ENCODE results near the gene PGLYRP3. TPM values are rescaled to one million over a fixed set of nuclear protein-coding genes. Genes with fewer than 3 reads are reported as not detected.
"Not testable (repeated sequence)": the region's sequence is repeated elsewhere in the genome, so short reads cannot be mapped to it uniquely, and the experiment has no call there.

The PGLYRP3 gene
- total RNA-seq, 5 donors from 2014 or later (not counting 1 experiment from before 2014, with no cell fraction given) = not detected

- ChIA-PET POLR2A (no interaction called here), CTCF (interaction anchor here in 1 of 2 donors (0.6 kb wide), 1 partner anchor 146 kb away, joined by 3 read pairs; no protein-coding TSS in a partner anchor)
- Mint-ChIP-seq H3K27me3 (peaks cover 12 to 49% of the 10 kb centered on the region in 2 donors), H3K9me3 (no peaks in the 10 kb centered on the region), H3K36me3 (no peaks in the 10 kb centered on the region), H3K4me1 (peaks cover 27 to 38% (median 30%) of the 10 kb centered on the region in 3 donors), H3K4me3 (no peak within 1 kb of the TSS), H3K27ac (peak within 1 kb of the TSS in 1 of 2 donors; percentile 10)
- H3K36me3 ChIP-seq (ENCODE audit: control insufficient read depth in 2 of 2, extremely low read depth in 1 of 2, insufficient read depth in 1 of 2, low read length in 1 of 2) = no peaks in the 10 kb centered on the region
- H3K9me3 ChIP-seq = no peaks in the 10 kb centered on the region
- H3K27me3 ChIP-seq (replicated peaks in 1 of 2; ENCODE audit: control insufficient read depth in 2 of 2, extremely low read depth in 1 of 2, insufficient read depth in 2 of 2, low read length in 1 of 2) = peaks cover 0 to 51% of the 10 kb centered on the region in 2 experiments
- no peak within 1 kb of the TSS for H3K27ac ChIP-seq (ENCODE audit: low read length)
- peaks cover 21 to 26% of the 10 kb centered on the region in 2 experiments for H3K4me1 ChIP-seq (ENCODE audit: control insufficient read depth in 1 of 2, extremely low read depth in 1 of 2, insufficient read depth in 2 of 2, low read length in 2 of 2)
- H3K4me3 ChIP-seq (ENCODE audit: control insufficient read depth in 1 of 2, extremely low read depth in 1 of 2, low read length in 1 of 2) = no peak within 1 kb of the TSS
- ATAC-seq (replicated peaks in 1 of 4) (no peak), DNase-seq (no peak)
- WGBS (ENCODE audit: insufficient coverage) = 60% methylated on average over 6 of the region's 10 CpGs
These were observed 36.0 kb upstream of the PGLYRP3 start, which contains the start of gene PGLYRP4 for GRCh38 chr1:153348511-153349362. PGLYRP4 (minus strand) TSS chr1:153348841; CDS start chr1:153347932, 909 bp downstream.

- ATAC-seq (replicated peaks in 1 of 4) (no peak), DNase-seq (no peak)
- Histone ChIP-seq H3K27me3 (replicated peaks in 1 of 2; ENCODE audit: control insufficient read depth in 2 of 2, extremely low read depth in 1 of 2, insufficient read depth in 2 of 2, low read length in 1 of 2) (peaks cover 0 to 42% of the 10 kb centered on the region in 2 experiments), H3K27ac (ENCODE audit: low read length) (no peak overlapping the region), H3K4me3 (ENCODE audit: control insufficient read depth in 1 of 2, extremely low read depth in 1 of 2, low read length in 1 of 2) (no peak overlapping the region), H3K4me1 (ENCODE audit: control insufficient read depth in 1 of 2, extremely low read depth in 1 of 2, insufficient read depth in 2 of 2, low read length in 2 of 2) (peaks cover 26 to 29% of the 10 kb centered on the region in 2 experiments), H3K9me3 (no peaks in the 10 kb centered on the region), H3K36me3 (ENCODE audit: control insufficient read depth in 2 of 2, extremely low read depth in 1 of 2, insufficient read depth in 1 of 2, low read length in 1 of 2) (no peaks in the 10 kb centered on the region)
- H3K9me3 Mint-ChIP-seq = no peaks in the 10 kb centered on the region
- 87% methylated on average over 4 of the region's 7 CpGs for WGBS (ENCODE audit: insufficient coverage)
- peaks cover 31 to 41% (median 34%) of the 10 kb centered on the region in 3 donors for H3K4me1 Mint-ChIP-seq
- CTCF ChIA-PET = no interaction called here
- no peaks in the 10 kb centered on the region for H3K36me3 Mint-ChIP-seq
- H3K27me3 Mint-ChIP-seq = peaks cover 16 to 46% of the 10 kb centered on the region in 2 donors
- no peak overlapping the region for H3K4me3 Mint-ChIP-seq
- POLR2A ChIA-PET = no interaction called here
- no peak overlapping the region for H3K27ac Mint-ChIP-seq
These were observed 35.1 kb upstream of the PGLYRP3 start for GRCh38 chr1:153347856-153348255.

- H3K36me3 Mint-ChIP-seq; ATAC-seq (replicated peaks in 1 of 4); DNase-seq; CTCF ChIA-PET; H3K9me3 ChIP-seq; H3K27ac ChIP-seq (ENCODE audit: low read length); H3K36me3 ChIP-seq (ENCODE audit: control insufficient read depth in 2 of 2, extremely low read depth in 1 of 2, insufficient read depth in 1 of 2, low read length in 1 of 2); H3K4me3 ChIP-seq (ENCODE audit: control insufficient read depth in 1 of 2, extremely low read depth in 1 of 2, low read length in 1 of 2); H3K4me3 Mint-ChIP-seq; H3K9me3 Mint-ChIP-seq; POLR2A ChIA-PET; H3K27ac Mint-ChIP-seq: not testable (repeated sequence)
- H3K4me1 Mint-ChIP-seq = peaks cover 31 to 49% (median 31%) of the 10 kb centered on the region in 3 donors
- WGBS (ENCODE audit: insufficient coverage) = 89% methylated on average over 6 of the region's 14 CpGs
- peaks cover 16 to 49% of the 10 kb centered on the region in 2 donors for H3K27me3 Mint-ChIP-seq
- Histone ChIP-seq H3K27me3 (replicated peaks in 1 of 2; ENCODE audit: control insufficient read depth in 2 of 2, extremely low read depth in 1 of 2, insufficient read depth in 2 of 2, low read length in 1 of 2) (peaks cover 0 to 42% of the 10 kb centered on the region in 2 experiments), H3K4me1 (ENCODE audit: control insufficient read depth in 1 of 2, extremely low read depth in 1 of 2, insufficient read depth in 2 of 2, low read length in 2 of 2) (peaks cover 26 to 32% of the 10 kb centered on the region in 2 experiments)
These were observed 34.3 kb upstream of the PGLYRP3 start for GRCh38 chr1:153347049-153347448.

GRCh38 chr1:153346077-153346723 lies 33.4 kb upstream of the PGLYRP3 start:
- Histone ChIP-seq H3K27me3 (replicated peaks in 1 of 2; ENCODE audit: control insufficient read depth in 2 of 2, extremely low read depth in 1 of 2, insufficient read depth in 2 of 2, low read length in 1 of 2) (peaks cover 0 to 50% of the 10 kb centered on the region in 2 experiments), H3K4me3 (ENCODE audit: control insufficient read depth in 1 of 2, extremely low read depth in 1 of 2, low read length in 1 of 2) (no peak overlapping the region), H3K27ac (ENCODE audit: low read length) (no peak overlapping the region), H3K4me1 (ENCODE audit: control insufficient read depth in 1 of 2, extremely low read depth in 1 of 2, insufficient read depth in 2 of 2, low read length in 2 of 2) (peaks cover 26 to 34% of the 10 kb centered on the region in 2 experiments), H3K9me3 (no peaks in the 10 kb centered on the region), H3K36me3 (ENCODE audit: control insufficient read depth in 2 of 2, extremely low read depth in 1 of 2, insufficient read depth in 1 of 2, low read length in 1 of 2) (no peaks in the 10 kb centered on the region)
- H3K27me3 Mint-ChIP-seq = peaks cover 16 to 54% of the 10 kb centered on the region in 2 donors
- WGBS (ENCODE audit: insufficient coverage) = 0% methylated on average over 1 of the region's 6 CpGs
- ATAC-seq (replicated peaks in 1 of 4) (peak in 1 of 4 experiments; percentile 44), DNase-seq (no peak)
- H3K36me3 Mint-ChIP-seq = no peaks in the 10 kb centered on the region
- POLR2A ChIA-PET = interaction anchor here in 1 of 2 donors (0.7 kb wide), 1 partner anchor 10 kb away, joined by 3 read pairs; no protein-coding TSS in a partner anchor
- H3K9me3 Mint-ChIP-seq = no peaks in the 10 kb centered on the region
- CTCF ChIA-PET = interaction anchor here in 1 of 2 donors (1.8 kb wide), 1 partner anchor 148 kb away, joined by 4 read pairs; no protein-coding TSS in a partner anchor
- H3K4me3 Mint-ChIP-seq = peak overlapping the region in 2 of 3 donors; percentile 15 to 74
- peaks cover 31 to 51% (median 31%) of the 10 kb centered on the region in 3 donors for H3K4me1 Mint-ChIP-seq
- H3K27ac Mint-ChIP-seq = no peak overlapping the region

- ATAC-seq (replicated peaks in 1 of 4) = peak in 2 of 4 experiments; percentile 25 to 78
- Mint-ChIP-seq H3K27ac (no peak overlapping the region), H3K4me3 (peak overlapping the region in 2 of 3 donors; percentile 15 to 74), H3K36me3 (no peaks in the 10 kb centered on the region), H3K27me3 (peaks cover 16 to 58% of the 10 kb centered on the region in 2 donors), H3K4me1 (peaks cover 34 to 56% (median 37%) of the 10 kb centered on the region in 3 donors), H3K9me3 (no peaks in the 10 kb centered on the region)
- peak in 1 of 35 experiments; percentile 44 for DNase-seq
- Histone ChIP-seq H3K4me3 (ENCODE audit: control insufficient read depth in 1 of 2, extremely low read depth in 1 of 2, low read length in 1 of 2) (no peak overlapping the region), H3K4me1 (ENCODE audit: control insufficient read depth in 1 of 2, extremely low read depth in 1 of 2, insufficient read depth in 2 of 2, low read length in 2 of 2) (peaks cover 27 to 38% of the 10 kb centered on the region in 2 experiments), H3K27me3 (replicated peaks in 1 of 2; ENCODE audit: control insufficient read depth in 2 of 2, extremely low read depth in 1 of 2, insufficient read depth in 2 of 2, low read length in 1 of 2) (peaks cover 0 to 51% of the 10 kb centered on the region in 2 experiments), H3K36me3 (ENCODE audit: control insufficient read depth in 2 of 2, extremely low read depth in 1 of 2, insufficient read depth in 1 of 2, low read length in 1 of 2) (no peaks in the 10 kb centered on the region), H3K9me3 (no peaks in the 10 kb centered on the region), H3K27ac (ENCODE audit: low read length) (no peak overlapping the region)
- POLR2A ChIA-PET = interaction anchor here in 1 of 2 donors (0.7 kb wide), 1 partner anchor 10 kb away, joined by 3 read pairs; no protein-coding TSS in a partner anchor
- CTCF ChIA-PET = interaction anchor here in 1 of 2 donors (1.8 kb wide), 1 partner anchor 149 kb away, joined by 4 read pairs; no protein-coding TSS in a partner anchor
- WGBS (ENCODE audit: insufficient coverage) = 59% methylated on average over 13 of the region's 14 CpGs
These were observed 32.7 kb upstream of the PGLYRP3 start for GRCh38 chr1:153345187-153346076.
